GM12865 (cell line): Measurements from ENCODE around the gene CCDC141.

Experiments used
- DNase-seq: peaks from one replicate; pipeline ENCODE4 v3.0.0; 2010; ENCODE audit warnings: low read depth
- H3K4me3 ChIP-seq: 2 replicates; pipeline ENCODE4 v1.5.1; 2011; ENCODE audit warnings: mild to moderate bottlenecking, low read depth, low read length, control low read depth
- CTCF ChIP-seq: IDR thresholded peaks from 2 replicates; pipeline ENCODE4 v1.5.1; 2011; ENCODE audit warnings: low read length, control low read depth, low read depth, inconsistent platforms; ENCODE audit not compliant: insufficient read depth; ENCODE audit errors: missing control alignments

Gene CCDC141

GRCh38 chr2:178891265-178891958, 158.5 kb downstream of the CCDC141 start:
- DNase-seq: peak; percentile 83
- no peak overlapping the region for H3K4me3 ChIP-seq
- peak; percentile 95 for TF ChIP-seq CTCF

- no peak overlapping the region for H3K4me3 ChIP-seq
- no peak for TF ChIP-seq CTCF
- no peak for DNase-seq
Observed at GRCh38 chr2:178886006-178886405, 163.9 kb downstream of the CCDC141 start.

- TF ChIP-seq CTCF: no peak
Observed at GRCh38 chr2:178884440-178884839, 165.5 kb downstream of the CCDC141 start.

GRCh38 chr2:178882666-178883440, 167.1 kb downstream of the CCDC141 start:
- H3K4me3 ChIP-seq: no peak overlapping the region
- TF ChIP-seq CTCF: no peak
- DNase-seq: no peak

More at GRCh38 chr2:178884440-178884839, 165.5 kb downstream of the CCDC141 start:
- no peak for DNase-seq
- no peak overlapping the region for H3K4me3 ChIP-seq

GRCh38 chr2:178881075-178881474, 168.9 kb downstream of the CCDC141 start:
- DNase-seq: no peak
- no peak for TF ChIP-seq CTCF

GRCh38 chr2:178880257-178880656, 169.7 kb downstream of the CCDC141 start:
- TF ChIP-seq CTCF: no peak
- no peak overlapping the region for H3K4me3 ChIP-seq
- no peak for DNase-seq

More at GRCh38 chr2:178881075-178881474, 168.9 kb downstream of the CCDC141 start:
- H3K4me3 ChIP-seq: no peak overlapping the region
